K562 (cell line): ENCODE measurements around the gene GFI1B. TPM values are rescaled to one million over a fixed set of nuclear protein-coding genes. Genes with fewer than 3 reads are reported as not detected.

Source experiments
- POLR2AphosphoS5 ChIP-seq: IDR thresholded peaks from 2 replicates; pipeline ENCODE4 v1.6.1; 2011; ENCODE audit warnings: mild to moderate bottlenecking, low read depth, low read length, moderate library complexity; ENCODE audit not compliant: control insufficient read depth, insufficient read depth
- TAL1 ChIP-seq: fragments of 450-650 bp; IDR thresholded peaks from 2 replicates; pipeline ENCODE4 v1.6.1; 2016; ENCODE audit warnings: mild to moderate bottlenecking
- ZNF778 ChIP-seq: fragments of 450-650 bp; formaldehyde crosslinking; IDR thresholded peaks from 2 replicates; pipeline ENCODE4 v1.4.0; 2020; ENCODE audit warnings: mild to moderate bottlenecking, moderate library complexity
- polyA plus RNA-seq, 8 experiments: library from polyadenylated mRNA; depleted of rRNA in 4 of 8; stranded (reverse) in 5 of 8; unstranded in 3 of 8; fragments of >200 nt; fragmentation: Nextera tagmentation in 2 of 8; fragmentation: Illumina TruSeq in 1 of 8; extraction: Ambion mirVana in 2 of 8; extraction: Trizol in 1 of 8; gene quantifications; 2 replicates each; pipeline versions ENCODE4 v1.2.1 to v1.2.3, GENCODE V29; 2011 to 2014; ENCODE audit warnings: inconsistent platforms in 1 of 8, missing spikeins in 1 of 8
- total RNA-seq, 7 experiments: library from RNA; depleted of rRNA in 6 of 7; stranded (reverse); fragments of >200 nt in 6 of 7; fragmentation: Illumina TruSeq in 2 of 7; extraction: Trizol in 2 of 7; gene quantifications; 2 replicates each; pipeline versions ENCODE4 v1.2.1 to v1.2.3, GENCODE V29; 2011 to 2021; ENCODE audit warnings: low replicate concordance in 1 of 7
- TF ChIP-seq, protein P1 (sequence below): fragments of 250-450 bp; sonication (Bioruptor Pico); IDR thresholded peaks from 2 replicates; pipeline ENCODE4 v1.8.0; 2022; ENCODE audit warnings: inconsistent platforms
- TF ChIP-seq, protein P2 (sequence below): fragments of 450-650 bp; IDR thresholded peaks from 2 replicates; pipeline ENCODE4 v1.6.1; 2017; ENCODE audit warnings: mild to moderate bottlenecking, moderate library complexity
- TF ChIP-seq, protein P3 (sequence below): sonication (generic); formaldehyde crosslinking; IDR thresholded peaks from 2 replicates; pipeline ENCODE4 v1.8.0; 2022; ENCODE audit warnings: missing genetic modification reagents, mild to moderate bottlenecking, borderline replicate concordance

Gene GFI1B
- total and polyA plus RNA-seq, 9 of the 15 experiments (the other 6 are each of a cell fraction or from before 2014, with no cell fraction given) = 8.0 to 75.7 (median 34.5) TPM

DNA sequence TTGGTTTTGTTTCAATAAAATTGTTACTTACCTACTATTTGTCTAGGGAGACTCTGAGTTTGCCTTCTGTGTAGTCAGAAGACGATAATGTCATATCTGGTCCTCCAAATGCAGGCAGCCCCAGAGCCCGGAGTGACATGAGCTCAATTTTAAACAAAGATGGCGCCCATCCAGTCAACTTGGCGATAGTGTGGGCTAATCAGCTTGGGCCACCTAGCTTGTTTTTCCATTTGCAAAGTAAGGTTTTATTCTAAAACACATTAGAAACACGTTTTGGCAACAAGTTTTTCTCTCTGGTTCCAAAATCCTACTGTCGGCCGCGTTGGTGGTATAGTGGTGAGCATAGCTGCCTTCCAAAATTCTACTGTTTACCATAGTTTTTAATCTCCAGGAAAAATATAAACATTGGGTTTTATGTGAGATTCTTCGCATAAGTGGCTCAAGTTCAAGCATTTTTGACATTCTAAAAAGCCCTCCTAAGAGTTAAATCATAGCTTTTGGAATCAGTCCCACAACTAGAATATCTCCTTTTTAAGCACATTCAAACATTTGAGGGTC lies 47.2 kb upstream of the GFI1B start (continued):
- TF ChIP-seq, protein P1, sequence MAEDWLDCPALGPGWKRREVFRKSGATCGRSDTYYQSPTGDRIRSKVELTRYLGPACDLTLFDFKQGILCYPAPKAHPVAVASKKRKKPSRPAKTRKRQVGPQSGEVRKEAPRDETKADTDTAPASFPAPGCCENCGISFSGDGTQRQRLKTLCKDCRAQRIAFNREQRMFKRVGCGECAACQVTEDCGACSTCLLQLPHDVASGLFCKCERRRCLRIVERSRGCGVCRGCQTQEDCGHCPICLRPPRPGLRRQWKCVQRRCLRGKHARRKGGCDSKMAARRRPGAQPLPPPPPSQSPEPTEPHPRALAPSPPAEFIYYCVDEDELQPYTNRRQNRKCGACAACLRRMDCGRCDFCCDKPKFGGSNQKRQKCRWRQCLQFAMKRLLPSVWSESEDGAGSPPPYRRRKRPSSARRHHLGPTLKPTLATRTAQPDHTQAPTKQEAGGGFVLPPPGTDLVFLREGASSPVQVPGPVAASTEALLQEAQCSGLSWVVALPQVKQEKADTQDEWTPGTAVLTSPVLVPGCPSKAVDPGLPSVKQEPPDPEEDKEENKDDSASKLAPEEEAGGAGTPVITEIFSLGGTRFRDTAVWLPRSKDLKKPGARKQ (CRISPR knock-in tag) = no peak
- no peak for TF ChIP-seq ZNF778 (CRISPR knock-in tag)
- TF ChIP-seq TAL1 = no peak
- TF ChIP-seq, protein P2, sequence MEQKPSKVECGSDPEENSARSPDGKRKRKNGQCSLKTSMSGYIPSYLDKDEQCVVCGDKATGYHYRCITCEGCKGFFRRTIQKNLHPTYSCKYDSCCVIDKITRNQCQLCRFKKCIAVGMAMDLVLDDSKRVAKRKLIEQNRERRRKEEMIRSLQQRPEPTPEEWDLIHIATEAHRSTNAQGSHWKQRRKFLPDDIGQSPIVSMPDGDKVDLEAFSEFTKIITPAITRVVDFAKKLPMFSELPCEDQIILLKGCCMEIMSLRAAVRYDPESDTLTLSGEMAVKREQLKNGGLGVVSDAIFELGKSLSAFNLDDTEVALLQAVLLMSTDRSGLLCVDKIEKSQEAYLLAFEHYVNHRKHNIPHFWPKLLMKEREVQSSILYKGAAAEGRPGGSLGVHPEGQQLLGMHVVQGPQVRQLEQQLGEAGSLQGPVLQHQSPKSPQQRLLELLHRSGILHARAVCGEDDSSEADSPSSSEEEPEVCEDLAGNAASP = no peak
- TF ChIP-seq POLR2AphosphoS5 = no peak
- TF ChIP-seq, protein P3, sequence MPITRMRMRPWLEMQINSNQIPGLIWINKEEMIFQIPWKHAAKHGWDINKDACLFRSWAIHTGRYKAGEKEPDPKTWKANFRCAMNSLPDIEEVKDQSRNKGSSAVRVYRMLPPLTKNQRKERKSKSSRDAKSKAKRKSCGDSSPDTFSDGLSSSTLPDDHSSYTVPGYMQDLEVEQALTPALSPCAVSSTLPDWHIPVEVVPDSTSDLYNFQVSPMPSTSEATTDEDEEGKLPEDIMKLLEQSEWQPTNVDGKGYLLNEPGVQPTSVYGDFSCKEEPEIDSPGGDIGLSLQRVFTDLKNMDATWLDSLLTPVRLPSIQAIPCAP (CRISPR knock-in tag) = no peak
